B cell (primary cell): ENCODE measurements around the gene MDK. TPM values are rescaled to one million over a fixed set of nuclear protein-coding genes. Genes with fewer than 3 reads are reported as not detected.

Experiments used
- ATAC-seq: fragments of 200-7000 bp; cut with Tn5 transposase; one replicate; pipeline ENCODE4 v1.10.0; 2021; ENCODE audit warnings: low read depth, mild to moderate bottlenecking, moderate number of reproducible peaks, moderate library complexity
- CTCF ChIA-PET: fragments of 350-600 bp; sonication (Branson Sonifier 250); formaldehyde crosslinking; loops from one replicate; lab custom pipeline; 2021; ENCODE audit warnings: antibody characterized with exemption, inconsistent platforms; lab: Charles Lee
- POLR2A ChIA-PET: fragments of 350-600 bp; sonication (Branson Sonifier 250); formaldehyde crosslinking; loops from one replicate; lab custom pipeline; 2021; ENCODE audit warnings: antibody characterized with exemption; lab: Charles Lee
- DNase-seq: peaks from one replicate; pipeline ENCODE4 v3.0.0; 2013
- H2AFZ ChIP-seq: 2 replicates; pipeline ENCODE4 v1.6.1; 2012; ENCODE audit warnings: mild to moderate bottlenecking, low read depth, low read length; ENCODE audit not compliant: insufficient read depth, poor library complexity, severe bottlenecking
- H3K27ac ChIP-seq, 2 donors: 1 replicate in 1 of 2; 2 replicates in 1 of 2; pipeline ENCODE4 v1.5.1; 2012 to 2013; ENCODE audit warnings: low read length in 2 of 2, mild to moderate bottlenecking in 2 of 2, moderate library complexity in 1 of 2
- H3K27me3 ChIP-seq, 4 experiments: fragments of 200-600 bp in 1 of 4; sonication (generic) in 1 of 4; replicated peaks in 1 of 4; 1 replicate in 2 of 4; 2 replicates in 2 of 4; pipeline versions ENCODE4 v1.6.1 to v1.7.0; 2013 to 2016; ENCODE audit warnings: low read length in 3 of 4, mild to moderate bottlenecking in 2 of 4, mixed read lengths in 1 of 4, moderate library complexity in 1 of 4; ENCODE audit not compliant: insufficient read depth in 4 of 4, control insufficient read depth in 3 of 4; ENCODE audit errors: control extremely low read depth in 1 of 4
- H3K36me3 ChIP-seq, 2 experiments: replicated peaks in 1 of 2; 1 replicate in 1 of 2; 2 replicates in 1 of 2; pipeline versions ENCODE4 v1.6.1 to v1.7.1; 2013; ENCODE audit warnings: low read length in 1 of 2; ENCODE audit not compliant: insufficient read depth in 2 of 2, control insufficient read depth in 1 of 2; ENCODE audit errors: control extremely low read depth in 1 of 2, extremely low read depth in 1 of 2
- H3K4me1 ChIP-seq, 2 donors: fragments of 200-600 bp in 1 of 2; sonication (generic) in 1 of 2; 1 replicate in 1 of 2; 2 replicates in 1 of 2; pipeline versions ENCODE4 v1.5.1 to v1.6.1; 2013 to 2017; ENCODE audit warnings: low read length in 2 of 2; ENCODE audit not compliant: control insufficient read depth in 2 of 2, insufficient read depth in 2 of 2
- H3K4me2 ChIP-seq: replicated peaks from 2 replicates; pipeline ENCODE3; 2012; ENCODE audit warnings: mild to moderate bottlenecking, low read depth, low read length; ENCODE audit not compliant: poor library complexity, severe bottlenecking
- H3K4me3 ChIP-seq, 5 experiments: fragments of 200-600 bp in 1 of 5; sonication (generic) in 1 of 5; 1 replicate in 3 of 5; 2 replicates in 2 of 5; pipeline versions ENCODE4 v1.5.1 to v1.7.0; 2011 to 2016; ENCODE audit warnings: low read length in 4 of 5, mild to moderate bottlenecking in 4 of 5, low read depth in 2 of 5, control low read depth in 1 of 5, moderate library complexity in 1 of 5; ENCODE audit not compliant: insufficient read depth in 1 of 5; ENCODE audit errors: control extremely low read depth in 1 of 5, extremely low read depth in 1 of 5
- H3K79me2 ChIP-seq: fragments of 200-600 bp; sonication (generic); one replicate; pipeline ENCODE4 v1.6.0; 2016; ENCODE audit warnings: low read length; ENCODE audit not compliant: control insufficient read depth, insufficient read depth
- H3K9ac ChIP-seq: fragments of 200-600 bp; sonication (generic); 2 replicates; pipeline ENCODE4 v1.6.1; 2017; ENCODE audit warnings: mild to moderate bottlenecking, low read length, moderate library complexity
- H3K9me3 ChIP-seq, 3 donors: one replicate each; pipeline versions ENCODE4 v1.6.1 to v1.7.1; 2013; ENCODE audit warnings: low read length in 2 of 3; ENCODE audit not compliant: control insufficient read depth in 2 of 3, insufficient read depth in 1 of 3; ENCODE audit errors: control extremely low read depth in 1 of 3
- H4K20me1 ChIP-seq: 2 replicates; pipeline ENCODE4 v1.6.0; 2012; ENCODE audit warnings: mild to moderate bottlenecking, low read length; ENCODE audit not compliant: insufficient read depth, control insufficient read depth, poor library complexity, severe bottlenecking
- H3K27ac Mint-ChIP-seq: one replicate; pipeline ENCODE4 v1.8.0; 2021; ENCODE audit warnings: mixed read lengths
- H3K27me3 Mint-ChIP-seq: one replicate; pipeline ENCODE4 v1.8.0; 2021; ENCODE audit warnings: mixed read lengths
- H3K4me1 Mint-ChIP-seq: one replicate; pipeline ENCODE4 v1.8.0; 2021; ENCODE audit warnings: mixed read lengths
- H3K4me3 Mint-ChIP-seq: one replicate; pipeline ENCODE4 v1.8.0; 2021; ENCODE audit warnings: mixed read lengths
- H3K9me3 Mint-ChIP-seq: one replicate; pipeline ENCODE4 v1.8.0; 2022; ENCODE audit warnings: mixed read lengths; ENCODE audit not compliant: insufficient read depth
- CTCF ChIP-seq: fragments of 200-600 bp; IDR thresholded peaks from one replicate; pipeline ENCODE4 v1.8.0; 2022; ENCODE audit warnings: antibody characterized with exemption, mild to moderate bottlenecking
- EZH2 ChIP-seq: IDR thresholded peaks from 2 replicates; pipeline ENCODE4 v1.6.1; 2012; ENCODE audit warnings: borderline replicate concordance, low read depth, mild to moderate bottlenecking, moderate library complexity, low read length; ENCODE audit not compliant: insufficient read depth, poor library complexity, severe bottlenecking
- WGBS: methylation state at CpG from one replicate; pipeline ENCODE4 v1.1.5; 2013; ENCODE audit warnings: missing lambda C conversion rate; ENCODE audit not compliant: insufficient coverage; 5-methylcytosine and 5-hydroxymethylcytosine counted together
- intact Hi-C: fragments of 100-400 bp; cut with micrococcal nuclease; formaldehyde crosslinking; loops from one replicate; pipeline ENCODE4 v1.10.0; 2022
- polyA minus RNA-seq: library from RNA; depleted of rRNA, polyadenylated mRNA; stranded (reverse); fragments of >200 nt; gene quantifications from 2 replicates; pipeline ENCODE4 v1.2.3, GENCODE V29; 2012
- polyA plus RNA-seq: library from polyadenylated mRNA; depleted of rRNA; stranded (reverse); fragments of >200 nt; gene quantifications from 2 replicates; pipeline ENCODE4 v1.2.3, GENCODE V29; 2012
- total RNA-seq, 2 donors: library from RNA; stranded (reverse); fragments of 120-200 nt in 1 of 2; gene quantifications; 1 replicate in 1 of 2; 2 replicates in 1 of 2; pipeline versions ENCODE4 v1.2.3 to v1.2.4, GENCODE V29; 2013 to 2022

The MDK gene
- total RNA-seq, result 2.6 and 2.9 TPM in 2 replicates
- 4.1 TPM for total RNA-seq (2013)
- 1.2 and 1.5 TPM in 2 replicates for polyA plus RNA-seq
- polyA minus RNA-seq, result 2.3 and 6.1 TPM in 2 replicates

- H4K20me1 ChIP-seq, result no peaks in the 10 kb centered on the region
- H3K27ac Mint-ChIP-seq, result peak within 1 kb of the TSS; percentile 26
- H3K27ac ChIP-seq, result peak within 1 kb of the TSS in 1 of 2 donors; percentile 43
- TF ChIP-seq EZH2 (no peak), CTCF (no peak)
- H3K9me3 ChIP-seq, result peaks cover 0 to 24% (median 0%) of the 10 kb centered on the region in 3 donors
- no peaks in the 10 kb centered on the region for H3K79me2 ChIP-seq
- H3K36me3 ChIP-seq, result peaks cover 0 to 6% of the 10 kb centered on the region in 2 experiments
- H3K4me1 ChIP-seq, result peaks cover 14 to 15% of the 10 kb centered on the region in 2 donors
- WGBS, result under 1% methylated on average over 63 of the region's 96 CpGs
- ChIA-PET POLR2A (no interaction called here), CTCF (no interaction called here)
- intact Hi-C loops, result loop anchor here (5.0 kb wide), 1 partner anchor 34 kb away; the partner anchor contains the start of gene DGKZ
- ATAC-seq (peak; percentile 8), DNase-seq (peak; percentile 31)
- peak within 1 kb of the TSS; percentile 100 for H3K4me2 ChIP-seq
- peak within 1 kb of the TSS; percentile 79 for H2AFZ ChIP-seq
- peaks cover 12% of the 10 kb centered on the region for H3K4me1 Mint-ChIP-seq
- peak within 1 kb of the TSS; percentile 34 to 84 (median 69) for H3K4me3 ChIP-seq
- H3K9me3 Mint-ChIP-seq, result no peaks in the 10 kb centered on the region
- peak within 1 kb of the TSS; percentile 85 for H3K4me3 Mint-ChIP-seq
- H3K27me3 Mint-ChIP-seq, result peaks cover 31% of the 10 kb centered on the region
- peaks cover 0 to 46% (median 23%) of the 10 kb centered on the region in 4 experiments for H3K27me3 ChIP-seq
- H3K9ac ChIP-seq, result peak within 1 kb of the TSS; percentile 80
Measured at GRCh38 chr11:46381048-46381818, at the start of gene MDK. Gene MDK, plus strand, starts transcription at chr11:46381669. Its CDS starts 389 bp downstream, at chr11:46382058.

- peaks cover 0 to 70% (median 40%) of the 10 kb centered on the region in 4 experiments for H3K27me3 ChIP-seq
- intact Hi-C loops, result no loop called here
- Mint-ChIP-seq H3K27me3 (peaks cover 66% of the 10 kb centered on the region), H3K9me3 (no peaks in the 10 kb centered on the region), H3K4me1 (peaks cover 13% of the 10 kb centered on the region), H3K4me3 (peak overlapping the region; percentile 36), H3K27ac (no peak overlapping the region)
- TF ChIP-seq CTCF, result no peak
- TF ChIP-seq EZH2, result no peak
- DNase-seq (no peak), ATAC-seq (no peak)
- peaks cover 12 to 19% of the 10 kb centered on the region in 2 donors for H3K4me1 ChIP-seq
- peak overlapping the region; percentile 92 for H3K4me2 ChIP-seq
- WGBS, result 36% methylated on average over 8 of the region's 8 CpGs
- no peak overlapping the region for H2AFZ ChIP-seq
- H3K9me3 ChIP-seq, result peaks cover 0 to 9% (median 0%) of the 10 kb centered on the region in 3 donors
- ChIA-PET CTCF (interaction anchor here (1.1 to 1.8 kb wide), 3 partner anchors 12 to 21 kb away, joined by 3 to 4 read pairs (median 4); no protein-coding TSS in a partner anchor), POLR2A (no interaction called here)
- H4K20me1 ChIP-seq, result no peaks in the 10 kb centered on the region
- H3K4me3 ChIP-seq, result peak overlapping the region in 2 of 5 experiments; percentile 33 to 58
- no peaks in the 10 kb centered on the region for H3K36me3 ChIP-seq
- H3K9ac ChIP-seq, result peak overlapping the region; percentile 57
- H3K27ac ChIP-seq, result no peak overlapping the region
- H3K79me2 ChIP-seq, result no peaks in the 10 kb centered on the region
Measured at GRCh38 chr11:46332093-46332567, 49.3 kb upstream of the MDK start.
